Mesothelial cell of epicardium (in vitro differentiated cells): ENCODE data around the gene PTX4. TPM values are rescaled to one million over a fixed set of nuclear protein-coding genes. Genes with fewer than 3 reads are reported as not detected.

Experiments
- DNase-seq, 2 experiments: peaks; one replicate each; pipeline ENCODE4 v3.0.0; 2021; ENCODE audit warnings: low spot score in 2 of 2; ENCODE audit not compliant: unreplicated experiment in 2 of 2
- H3K27ac Mint-ChIP-seq: 2 replicates; pipeline ENCODE4 v1.8.0; 2021; ENCODE audit warnings: mixed read lengths
- H3K27me3 Mint-ChIP-seq: 2 replicates; pipeline ENCODE4 v1.8.0; 2021; ENCODE audit warnings: low read depth, mixed read lengths
- H3K36me3 Mint-ChIP-seq: 2 replicates; pipeline ENCODE4 v1.8.0; 2021; ENCODE audit warnings: mixed read lengths
- H3K4me1 Mint-ChIP-seq: 2 replicates; pipeline ENCODE4 v1.8.0; 2021; ENCODE audit warnings: mixed read lengths
- H3K4me3 Mint-ChIP-seq: 2 replicates; pipeline ENCODE4 v1.8.0; 2021; ENCODE audit warnings: mild to moderate bottlenecking, moderate library complexity, mixed read lengths
- H3K9me3 Mint-ChIP-seq: 2 replicates; pipeline ENCODE4 v1.8.0; 2021; ENCODE audit warnings: mixed read lengths
- total RNA-seq: library from RNA; stranded (reverse); gene quantifications from 3 replicates; pipeline ENCODE4 v1.2.1, GENCODE V29; 2021
- TF ChIP-seq, protein P1 (sequence below): fragments of 200-600 bp; sonication (generic); IDR thresholded peaks from one replicate; pipeline ENCODE4 v1.5.0; 2021; ENCODE audit warnings: antibody characterized with exemption; ENCODE audit not compliant: unreplicated experiment

The PTX4 gene
- total RNA-seq, 1 donor from 2014 or later, result not detected

DNA sequence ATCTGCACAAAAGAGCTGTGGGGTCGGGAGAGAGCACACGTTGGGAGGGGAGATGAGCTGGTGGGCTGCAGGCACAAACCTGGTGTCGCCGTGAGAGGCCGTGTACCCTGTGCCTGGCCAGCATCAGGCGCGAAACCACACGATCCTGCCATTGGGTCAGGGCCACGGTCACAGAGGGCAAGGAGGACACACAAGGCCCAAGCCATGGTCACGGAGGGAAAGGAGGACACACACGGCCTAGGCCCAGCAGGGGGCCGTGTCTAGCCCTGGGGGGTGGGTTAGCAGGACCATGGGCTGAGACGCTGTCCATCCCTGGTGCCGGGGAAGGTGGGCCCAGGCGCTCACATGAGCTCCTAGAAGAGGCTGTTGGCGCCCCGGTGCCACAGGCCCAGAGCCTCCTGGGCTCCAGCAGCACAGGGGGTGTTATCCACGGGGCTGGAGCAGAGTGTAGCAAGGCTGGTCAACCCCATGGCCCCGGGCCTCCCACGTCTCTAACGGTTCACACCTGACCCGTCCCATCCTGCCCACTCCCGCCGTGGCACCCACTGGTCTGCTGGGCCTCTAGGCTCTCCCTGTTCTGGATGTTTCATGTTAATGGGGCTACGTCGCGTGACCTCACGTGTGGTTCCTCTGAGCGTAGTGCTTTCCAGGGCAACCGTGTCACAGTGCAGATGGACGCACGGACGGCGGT is 36.9 kb downstream of the PTX4 start:
- TF ChIP-seq, protein P1, sequence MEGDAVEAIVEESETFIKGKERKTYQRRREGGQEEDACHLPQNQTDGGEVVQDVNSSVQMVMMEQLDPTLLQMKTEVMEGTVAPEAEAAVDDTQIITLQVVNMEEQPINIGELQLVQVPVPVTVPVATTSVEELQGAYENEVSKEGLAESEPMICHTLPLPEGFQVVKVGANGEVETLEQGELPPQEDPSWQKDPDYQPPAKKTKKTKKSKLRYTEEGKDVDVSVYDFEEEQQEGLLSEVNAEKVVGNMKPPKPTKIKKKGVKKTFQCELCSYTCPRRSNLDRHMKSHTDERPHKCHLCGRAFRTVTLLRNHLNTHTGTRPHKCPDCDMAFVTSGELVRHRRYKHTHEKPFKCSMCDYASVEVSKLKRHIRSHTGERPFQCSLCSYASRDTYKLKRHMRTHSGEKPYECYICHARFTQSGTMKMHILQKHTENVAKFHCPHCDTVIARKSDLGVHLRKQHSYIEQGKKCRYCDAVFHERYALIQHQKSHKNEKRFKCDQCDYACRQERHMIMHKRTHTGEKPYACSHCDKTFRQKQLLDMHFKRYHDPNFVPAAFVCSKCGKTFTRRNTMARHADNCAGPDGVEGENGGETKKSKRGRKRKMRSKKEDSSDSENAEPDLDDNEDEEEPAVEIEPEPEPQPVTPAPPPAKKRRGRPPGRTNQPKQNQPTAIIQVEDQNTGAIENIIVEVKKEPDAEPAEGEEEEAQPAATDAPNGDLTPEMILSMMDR, result no peak
- H3K4me3 Mint-ChIP-seq, result no peak overlapping the region
- peaks cover 6% of the 10 kb centered on the region for H3K36me3 Mint-ChIP-seq
- no peaks in the 10 kb centered on the region for H3K9me3 Mint-ChIP-seq
- DNase-seq, result no peak
- no peaks in the 10 kb centered on the region for H3K4me1 Mint-ChIP-seq
- no peaks in the 10 kb centered on the region for H3K27me3 Mint-ChIP-seq
- no peak overlapping the region for H3K27ac Mint-ChIP-seq

DNA sequence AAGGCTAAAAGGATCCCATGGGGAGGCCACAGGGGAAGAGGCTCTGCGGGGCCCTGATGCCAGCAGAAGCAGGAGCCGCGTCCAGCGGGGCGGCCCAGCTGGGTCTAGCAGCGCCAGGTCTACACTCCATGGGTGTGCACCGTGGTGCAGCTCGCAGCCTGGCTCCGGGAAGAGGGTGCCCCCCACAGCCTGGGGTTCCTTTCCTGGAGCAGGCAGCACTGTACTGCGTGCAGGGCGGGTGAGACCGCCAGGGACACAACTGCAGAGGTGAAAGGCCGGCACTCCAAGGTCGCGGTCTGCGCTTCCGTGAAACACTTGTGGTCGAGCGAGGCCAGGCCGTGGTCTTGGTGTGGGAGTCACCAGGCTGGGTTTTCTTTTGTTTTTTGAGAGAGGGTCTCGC is 37.9 kb downstream of the PTX4 start:
- Mint-ChIP-seq H3K4me3 (no peak overlapping the region), H3K27ac (no peak overlapping the region), H3K9me3 (no peaks in the 10 kb centered on the region), H3K4me1 (no peaks in the 10 kb centered on the region), H3K27me3 (no peaks in the 10 kb centered on the region), H3K36me3 (peaks cover 6% of the 10 kb centered on the region)
- DNase-seq, result no peak
- TF ChIP-seq, protein P1, result no peak

DNA sequence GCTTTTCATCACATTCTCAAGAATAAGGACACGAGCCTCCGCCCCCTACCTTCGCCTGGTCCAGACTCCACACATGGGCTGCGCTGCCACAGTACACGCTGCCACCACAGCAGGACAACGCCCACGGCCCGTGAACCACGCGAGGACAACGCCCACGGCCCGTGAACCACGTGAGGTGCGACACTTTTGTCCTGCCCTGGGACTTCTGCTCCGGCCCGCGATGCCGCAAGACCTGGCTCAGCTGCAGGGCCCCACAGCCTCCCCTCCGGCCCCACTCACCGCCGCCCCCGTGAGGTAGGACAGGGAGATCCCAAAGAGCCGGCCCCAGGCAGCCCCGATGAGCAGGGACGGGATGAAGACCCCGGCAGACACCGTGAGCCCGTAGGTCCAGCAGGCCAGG is 38.5 kb downstream of the PTX4 start:
- Mint-ChIP-seq H3K9me3 (no peaks in the 10 kb centered on the region), H3K27me3 (no peaks in the 10 kb centered on the region), H3K4me3 (no peak overlapping the region), H3K4me1 (no peaks in the 10 kb centered on the region), H3K27ac (no peak overlapping the region), H3K36me3 (peaks cover 6% of the 10 kb centered on the region)
- no peak for DNase-seq
- TF ChIP-seq, protein P1, result no peak

DNA sequence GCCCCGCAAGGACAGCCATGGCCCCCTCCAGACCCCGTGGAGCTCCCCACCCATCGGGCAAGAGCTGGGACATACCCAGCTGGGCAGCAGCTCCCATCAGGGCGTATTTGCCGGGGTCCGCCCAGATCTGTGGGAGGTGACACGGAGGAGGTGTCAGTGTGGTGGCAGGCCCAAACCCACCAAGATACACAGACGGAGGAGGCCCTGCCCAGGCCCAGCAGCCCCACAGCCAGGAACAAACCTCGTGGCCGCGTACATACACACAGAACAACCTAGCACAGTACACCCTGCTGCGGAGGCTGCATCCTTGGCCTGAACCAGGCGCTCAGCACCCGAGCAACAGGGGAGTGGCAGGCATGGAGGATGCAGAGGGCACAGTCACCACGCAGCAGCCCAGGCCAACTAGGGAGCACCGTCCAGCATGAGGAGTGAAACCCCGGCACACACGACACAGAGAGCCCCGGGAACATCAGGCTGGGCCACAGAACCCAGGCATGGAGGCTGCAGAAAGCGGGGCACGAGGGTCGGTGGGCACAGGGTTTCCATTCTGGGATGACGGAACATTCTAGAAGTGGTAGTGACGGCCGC is 39.4 kb downstream of the PTX4 start:
- Mint-ChIP-seq H3K4me3 (no peak overlapping the region), H3K9me3 (no peaks in the 10 kb centered on the region), H3K27me3 (no peaks in the 10 kb centered on the region), H3K36me3 (peaks cover 6% of the 10 kb centered on the region), H3K27ac (no peak overlapping the region), H3K4me1 (no peaks in the 10 kb centered on the region)
- TF ChIP-seq, protein P1, result no peak
- DNase-seq, result no peak

DNA sequence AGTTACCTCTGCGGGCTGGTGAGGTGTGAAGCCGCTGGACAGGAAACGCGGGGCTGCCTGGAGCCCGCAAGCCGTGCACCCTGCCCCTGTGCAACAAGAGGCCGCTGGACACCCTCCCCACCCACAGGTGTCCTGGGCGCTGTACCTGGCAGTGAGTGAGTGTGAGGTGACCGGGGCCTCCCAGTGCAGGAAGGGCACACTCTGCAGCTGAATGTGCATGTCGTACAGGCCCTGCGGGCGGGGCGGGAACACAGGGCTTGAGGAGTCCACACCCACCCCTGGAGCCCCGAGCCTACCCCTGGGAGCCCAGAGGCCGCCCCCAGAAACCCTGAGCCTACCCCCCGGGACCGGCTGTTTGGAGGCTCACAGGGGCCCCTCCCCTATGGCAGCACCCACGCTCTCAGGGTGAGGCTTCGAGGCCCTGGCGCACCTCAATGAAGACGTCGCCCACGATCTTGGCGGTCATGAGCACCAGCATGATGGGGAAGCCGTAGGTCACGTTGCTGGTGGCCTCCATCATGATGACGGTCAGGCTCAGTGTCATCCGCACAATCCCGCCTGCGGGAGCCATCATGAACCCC is 40.1 kb downstream of the PTX4 start:
- Mint-ChIP-seq H3K9me3 (no peaks in the 10 kb centered on the region), H3K36me3 (peaks cover 6% of the 10 kb centered on the region), H3K4me3 (no peak overlapping the region), H3K27ac (no peak overlapping the region), H3K4me1 (no peaks in the 10 kb centered on the region), H3K27me3 (no peaks in the 10 kb centered on the region)
- TF ChIP-seq, protein P1, result no peak
- DNase-seq, result no peak
